Measurements from ENCODE around the gene OVAAL.

- TF ChIP-seq POLR2A (IDR thresholded peaks at IDR 0.05), result no peak
- no peak for TF ChIP-seq CTCF (IDR thresholded peaks at IDR 0.05)
Measured at GRCh38 chr1:180577361-180577760, 18.6 kb downstream of the OVAAL start.

All from body of pancreas (tissue), 4 donors.